Measurements from ENCODE around the gene ZNF219.

GRCh38 chr14:21061347-21061668 lies 37.1 kb downstream of the ZNF219 start:
- TF ChIP-seq EZH2phosphoT487 (IDR thresholded peaks at IDR 0.05; ENCODE audit: borderline replicate concordance): no peak
- no peak for TF ChIP-seq ZNF274 (IDR thresholded peaks at IDR 0.05; ENCODE audit: low read depth, low read length)

All from HCT116 (cell line).